Stimulated activated memory B cell treated with anti-CD40 and anti-IgM and Interleukin-4, amounts not matched to agents 10 μg/mL and 1 μg/mL and 100 μg/mL, for 72 hours (primary cell): ENCODE results near the gene DIS3L2.

Experiments used
- ATAC-seq: fragments of 150-1000 bp; cut with Tn5 transposase; 2 replicates; pipeline ENCODE4 v1.10.0; 2021
- H3K27ac Mint-ChIP-seq: one replicate; pipeline ENCODE4 v1.8.0; 2022; ENCODE audit warnings: mild to moderate bottlenecking, mixed read lengths
- H3K27me3 Mint-ChIP-seq: one replicate; pipeline ENCODE4 v1.8.0; 2022; ENCODE audit warnings: mixed read lengths
- H3K36me3 Mint-ChIP-seq: one replicate; pipeline ENCODE4 v1.8.0; 2022; ENCODE audit warnings: mixed read lengths
- H3K4me1 Mint-ChIP-seq: one replicate; pipeline ENCODE4 v1.8.0; 2022; ENCODE audit warnings: mixed read lengths
- H3K4me3 Mint-ChIP-seq: one replicate; pipeline ENCODE4 v1.8.0; 2022; ENCODE audit warnings: mild to moderate bottlenecking, moderate library complexity, mixed read lengths
- H3K9me3 Mint-ChIP-seq: one replicate; pipeline ENCODE4 v1.8.0; 2022; ENCODE audit warnings: mixed read lengths

The DIS3L2 gene

DNA sequence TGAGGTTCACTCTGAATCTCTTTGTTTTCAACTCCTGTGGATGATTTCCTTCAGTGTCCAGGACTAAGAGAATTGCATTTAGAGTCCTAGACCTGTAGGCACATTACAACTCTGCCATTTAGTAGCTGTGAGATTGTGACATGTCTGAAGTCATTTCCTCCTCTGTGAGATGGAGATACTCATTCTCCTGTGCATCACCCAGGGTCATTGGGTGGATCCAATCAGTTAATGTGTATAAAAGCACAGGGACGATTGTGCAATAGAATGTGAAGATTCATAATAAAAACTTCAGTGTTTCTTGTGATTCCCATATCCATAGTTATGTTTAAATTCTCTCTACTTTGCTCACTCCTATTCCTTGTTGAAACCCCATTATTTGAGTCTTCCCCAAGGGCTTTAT, 113.6 kb downstream of the DIS3L2 start:
- Mint-ChIP-seq H3K4me3 (no peak overlapping the region), H3K9me3 (no peaks in the 10 kb centered on the region), H3K4me1 (peaks cover 40% of the 10 kb centered on the region), H3K27ac (no peak overlapping the region), H3K27me3 (no peaks in the 10 kb centered on the region), H3K36me3 (peaks cover 10% of the 10 kb centered on the region)
- no peak for ATAC-seq

DNA sequence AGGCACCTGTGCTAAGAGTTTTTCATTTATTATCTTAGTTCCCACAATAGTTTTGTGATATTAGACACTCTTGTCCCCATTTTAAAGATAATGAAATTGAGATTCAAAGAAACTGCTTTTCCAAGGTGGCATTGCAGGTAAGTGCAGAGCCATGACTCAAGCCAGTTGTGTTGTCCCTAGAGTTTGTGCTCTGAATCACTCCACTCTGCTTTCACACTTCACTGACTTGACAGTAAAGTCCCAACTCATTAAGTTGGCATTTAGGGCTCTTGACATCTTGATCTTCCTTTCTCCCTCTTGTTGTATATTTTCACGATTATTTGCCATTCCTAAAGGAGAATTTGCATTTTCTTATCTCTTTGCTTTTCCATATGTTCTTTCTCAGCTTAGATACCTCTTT, 114.3 kb downstream of the DIS3L2 start:
- Mint-ChIP-seq H3K36me3 (peaks cover 13% of the 10 kb centered on the region), H3K27ac (no peak overlapping the region), H3K9me3 (no peaks in the 10 kb centered on the region), H3K4me1 (peaks cover 40% of the 10 kb centered on the region), H3K4me3 (no peak overlapping the region), H3K27me3 (no peaks in the 10 kb centered on the region)
- no peak for ATAC-seq

DNA sequence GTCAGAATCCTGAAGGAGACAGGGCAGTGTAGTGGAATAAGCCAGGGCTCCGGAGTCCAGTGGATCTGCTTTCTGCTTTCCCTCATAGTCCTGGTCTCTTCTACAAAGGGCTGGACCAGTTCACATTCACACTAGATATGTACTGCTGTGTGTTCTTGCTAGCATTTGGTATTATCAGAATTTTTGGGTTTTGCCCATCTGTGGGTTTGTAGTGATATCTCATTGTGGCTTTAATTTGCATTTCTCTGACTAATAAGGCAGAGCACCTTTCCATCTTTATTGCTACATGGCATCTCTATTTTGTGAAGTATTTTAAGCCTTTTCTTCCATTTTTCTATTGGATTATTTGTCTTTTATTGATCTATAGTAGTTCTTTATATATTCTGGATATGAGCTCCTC, 114.8 kb downstream of the DIS3L2 start:
- Mint-ChIP-seq H3K36me3 (peaks cover 13% of the 10 kb centered on the region), H3K4me1 (peaks cover 37% of the 10 kb centered on the region), H3K27me3 (no peaks in the 10 kb centered on the region), H3K27ac (no peak overlapping the region), H3K9me3 (no peaks in the 10 kb centered on the region), H3K4me3 (no peak overlapping the region)
- ATAC-seq, result no peak

DNA sequence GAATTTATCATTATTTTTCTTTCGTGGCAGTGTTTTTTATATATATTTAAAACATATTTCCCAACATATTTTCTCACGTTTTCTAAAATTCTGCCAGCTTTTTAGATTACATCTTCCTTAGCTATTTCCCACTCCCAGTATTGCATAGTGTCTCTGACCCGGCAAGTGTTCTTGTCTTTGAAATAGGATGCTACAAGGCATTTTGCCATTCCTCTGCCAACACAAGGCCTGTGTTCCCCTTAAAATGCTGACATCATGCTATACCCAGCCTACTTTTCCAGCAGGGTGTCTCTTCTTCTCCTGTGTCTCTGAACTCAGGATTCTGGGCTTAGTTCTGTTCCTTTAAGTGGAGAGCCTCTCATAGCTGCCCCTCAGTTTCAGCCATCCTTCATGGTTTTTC, 115.2 kb downstream of the DIS3L2 start:
- H3K4me3 Mint-ChIP-seq, result no peak overlapping the region
- H3K27me3 Mint-ChIP-seq, result no peaks in the 10 kb centered on the region
- no peaks in the 10 kb centered on the region for H3K9me3 Mint-ChIP-seq
- peaks cover 13% of the 10 kb centered on the region for H3K36me3 Mint-ChIP-seq
- H3K27ac Mint-ChIP-seq, result no peak overlapping the region
- no peak for ATAC-seq
- H3K4me1 Mint-ChIP-seq, result peaks cover 33% of the 10 kb centered on the region

DNA sequence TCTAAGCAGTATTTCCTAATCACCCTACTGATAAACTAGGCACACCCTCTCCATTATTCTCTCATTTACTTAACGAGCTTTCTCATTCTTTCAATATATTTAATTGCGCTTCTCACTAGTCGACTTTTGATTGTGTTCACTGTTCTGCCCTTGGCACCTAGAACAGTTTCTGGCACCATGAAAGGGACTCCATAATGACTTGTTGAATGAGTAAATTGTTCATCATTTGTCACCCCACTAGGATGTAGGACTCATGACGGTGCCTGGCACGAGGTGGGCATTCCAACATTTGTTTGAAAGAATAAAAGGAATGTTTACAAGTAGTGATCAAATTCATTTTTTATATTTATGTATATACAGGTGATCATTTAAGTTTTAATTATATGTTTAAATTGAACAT, 123.7 kb downstream of the DIS3L2 start:
- no peak for ATAC-seq
- H3K4me1 Mint-ChIP-seq, result peaks cover 5% of the 10 kb centered on the region
- no peak overlapping the region for H3K4me3 Mint-ChIP-seq
- H3K27me3 Mint-ChIP-seq, result no peaks in the 10 kb centered on the region
- H3K36me3 Mint-ChIP-seq, result peaks cover 35% of the 10 kb centered on the region
- peaks cover 3% of the 10 kb centered on the region for H3K9me3 Mint-ChIP-seq
- H3K27ac Mint-ChIP-seq, result no peak overlapping the region

DNA sequence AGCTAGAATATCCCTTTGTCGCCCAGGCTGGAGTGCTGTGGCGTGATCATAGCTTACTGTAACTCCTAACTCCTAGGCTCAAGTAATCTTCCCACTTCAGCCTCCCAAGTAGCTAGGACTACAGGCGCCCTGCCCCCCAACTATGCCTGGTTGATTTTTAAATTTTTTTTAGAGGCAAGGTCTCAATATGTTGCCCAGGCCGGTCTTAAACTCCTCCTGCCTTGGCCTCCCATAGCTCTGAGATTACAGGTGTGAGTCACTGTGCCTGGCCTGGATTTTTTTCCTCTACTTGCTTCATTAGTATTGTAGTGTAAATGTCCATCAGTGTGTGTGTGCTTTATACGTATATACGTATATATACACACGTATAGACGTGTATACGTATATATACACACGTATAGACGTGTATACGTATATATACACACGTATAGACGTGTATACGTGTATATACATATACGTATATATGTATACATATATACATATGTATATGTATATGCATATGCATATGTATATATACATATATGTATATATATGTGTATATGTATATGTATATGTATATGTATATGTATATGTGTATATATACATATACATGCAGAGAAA, 124.4 kb downstream of the DIS3L2 start:
- no peak overlapping the region for H3K27ac Mint-ChIP-seq
- no peaks in the 10 kb centered on the region for H3K27me3 Mint-ChIP-seq
- no peak overlapping the region for H3K4me3 Mint-ChIP-seq
- peaks cover 41% of the 10 kb centered on the region for H3K36me3 Mint-ChIP-seq
- peaks cover 3% of the 10 kb centered on the region for H3K9me3 Mint-ChIP-seq
- ATAC-seq, result no peak
- peaks cover 5% of the 10 kb centered on the region for H3K4me1 Mint-ChIP-seq

DNA sequence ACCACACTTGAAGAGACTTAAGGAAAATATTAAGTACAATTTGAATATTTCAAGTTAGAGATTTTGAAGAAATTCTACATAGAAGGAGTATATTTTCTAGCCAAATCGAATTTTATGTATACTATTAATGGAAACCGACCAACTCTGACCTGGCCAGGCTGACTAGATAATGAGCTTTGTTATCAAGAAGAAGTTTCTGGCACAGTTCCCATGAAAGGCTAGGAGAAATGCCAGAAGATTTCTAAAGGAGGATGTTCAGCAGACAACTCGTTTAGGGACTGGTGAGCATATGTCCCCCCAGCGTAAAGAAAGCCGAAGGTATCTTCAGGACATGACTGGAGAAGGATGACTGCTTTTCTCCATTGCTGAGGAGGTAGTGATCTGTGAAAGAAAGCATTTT, 127.3 kb downstream of the DIS3L2 start:
- Mint-ChIP-seq H3K4me1 (peaks cover 5% of the 10 kb centered on the region), H3K27ac (no peak overlapping the region), H3K4me3 (no peak overlapping the region), H3K36me3 (peaks cover 61% of the 10 kb centered on the region), H3K9me3 (peaks cover 3% of the 10 kb centered on the region), H3K27me3 (no peaks in the 10 kb centered on the region)
- ATAC-seq, result no peak

DNA sequence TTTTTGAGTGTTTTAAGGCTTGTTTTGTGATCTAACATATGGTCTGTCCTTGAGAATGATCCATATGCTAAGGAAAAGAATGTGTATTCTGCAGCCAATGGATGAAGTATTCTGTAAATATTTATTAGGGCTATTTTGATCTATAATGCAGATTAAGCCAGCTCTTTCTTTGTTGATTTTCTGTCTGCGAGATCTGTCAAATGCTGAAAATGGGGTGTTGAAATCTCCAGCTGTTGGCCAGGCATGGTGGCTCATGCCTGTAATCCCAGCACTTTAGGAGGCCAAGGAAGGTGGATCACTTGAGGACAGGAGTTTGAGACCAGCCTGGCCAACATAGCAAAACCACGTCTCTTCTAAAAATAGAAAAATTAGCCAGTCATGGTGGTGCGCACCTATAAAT, 132.7 kb downstream of the DIS3L2 start:
- Mint-ChIP-seq H3K9me3 (peaks cover 22% of the 10 kb centered on the region), H3K27ac (no peak overlapping the region), H3K4me3 (no peak overlapping the region), H3K27me3 (no peaks in the 10 kb centered on the region), H3K4me1 (no peaks in the 10 kb centered on the region), H3K36me3 (peaks cover 95% of the 10 kb centered on the region)
- ATAC-seq, result no peak

DNA sequence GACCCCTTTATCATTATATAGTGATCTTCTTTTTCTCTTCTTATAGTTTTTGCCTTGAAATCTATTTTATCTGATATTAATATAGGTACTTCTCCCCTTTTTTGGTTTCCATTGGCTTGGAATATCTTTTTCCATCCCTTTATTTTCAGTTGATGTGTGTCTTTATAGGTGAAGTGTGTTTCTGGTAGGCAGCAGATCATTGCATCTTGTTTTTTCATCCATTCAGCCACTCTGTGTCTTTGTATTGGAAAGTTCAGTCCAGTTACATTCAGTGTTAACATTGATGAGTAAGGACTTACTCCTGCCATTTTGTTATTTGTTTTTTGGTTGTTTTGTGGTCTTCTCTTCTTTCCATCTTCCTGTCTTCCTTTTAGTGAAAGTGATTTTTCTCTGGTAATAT, 133.4 kb downstream of the DIS3L2 start:
- peaks cover 89% of the 10 kb centered on the region for H3K36me3 Mint-ChIP-seq
- no peak overlapping the region for H3K27ac Mint-ChIP-seq
- ATAC-seq, result no peak
- peaks cover 22% of the 10 kb centered on the region for H3K9me3 Mint-ChIP-seq
- H3K4me1 Mint-ChIP-seq, result no peaks in the 10 kb centered on the region
- H3K27me3 Mint-ChIP-seq, result no peaks in the 10 kb centered on the region
- H3K4me3 Mint-ChIP-seq, result no peak overlapping the region

DNA sequence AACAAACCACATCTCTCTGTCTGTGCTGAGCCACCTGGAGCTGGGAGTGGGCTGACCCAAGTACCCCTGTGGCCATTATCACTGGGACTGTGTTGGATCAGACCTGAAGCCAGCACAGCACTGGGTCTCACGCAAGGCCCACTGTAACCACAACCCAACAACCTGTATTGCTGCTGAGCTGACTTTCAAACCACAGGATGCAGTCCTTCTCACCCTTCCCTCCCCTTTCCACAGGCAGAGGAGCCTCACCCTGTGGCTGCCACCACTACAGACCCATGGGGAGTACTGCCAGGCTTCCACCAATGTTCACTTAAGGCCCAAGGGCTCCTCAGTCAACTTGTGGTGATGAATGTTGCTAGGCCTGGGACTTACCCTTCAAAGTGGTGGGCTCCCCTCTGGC, 135.7 kb downstream of the DIS3L2 start:
- Mint-ChIP-seq H3K27me3 (no peaks in the 10 kb centered on the region), H3K36me3 (peaks cover 66% of the 10 kb centered on the region), H3K4me1 (peaks cover 6% of the 10 kb centered on the region), H3K4me3 (no peak overlapping the region), H3K9me3 (peaks cover 19% of the 10 kb centered on the region), H3K27ac (no peak overlapping the region)
- no peak for ATAC-seq

DNA sequence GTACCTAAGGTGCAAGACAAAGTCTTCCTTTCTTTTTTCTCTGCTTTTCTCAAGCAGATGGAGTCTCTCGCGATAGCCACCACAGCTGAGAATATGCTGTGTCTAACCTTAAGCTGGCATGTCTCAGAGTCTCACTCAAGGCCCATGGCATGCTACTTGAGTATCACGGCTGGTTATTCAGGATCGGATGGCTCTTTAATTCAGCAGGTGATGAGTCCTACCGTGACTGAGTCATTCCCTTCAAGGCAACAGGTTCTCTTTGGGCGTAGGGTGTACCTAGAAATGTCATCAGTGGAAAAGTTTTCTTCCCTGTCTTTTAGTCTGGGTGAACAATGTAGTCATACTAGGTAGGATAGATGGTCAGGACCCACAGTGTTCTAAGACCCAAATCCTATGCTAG, 136.2 kb downstream of the DIS3L2 start:
- Mint-ChIP-seq H3K36me3 (peaks cover 61% of the 10 kb centered on the region), H3K4me3 (no peak overlapping the region), H3K9me3 (peaks cover 19% of the 10 kb centered on the region), H3K27ac (no peak overlapping the region), H3K4me1 (peaks cover 10% of the 10 kb centered on the region), H3K27me3 (no peaks in the 10 kb centered on the region)
- ATAC-seq, result no peak

DNA sequence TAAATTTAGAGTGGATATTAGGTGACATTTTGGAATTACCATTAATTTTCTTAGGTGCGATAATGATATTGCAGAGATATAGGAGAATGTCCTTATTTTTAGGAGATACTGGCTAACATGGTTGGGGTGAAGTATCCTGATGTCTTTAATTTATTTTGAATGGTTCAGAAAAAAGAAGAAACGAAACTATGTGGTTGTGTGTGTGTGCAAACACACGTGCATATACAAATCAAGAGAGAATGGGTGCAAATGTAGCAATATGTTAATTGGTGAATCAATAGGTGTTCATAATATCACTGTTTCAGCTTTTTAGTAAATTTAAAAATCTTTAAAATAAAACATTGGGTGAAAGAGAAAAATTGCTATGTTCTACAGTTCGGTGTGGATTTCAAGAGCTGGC, 140.9 kb downstream of the DIS3L2 start:
- Mint-ChIP-seq H3K4me1 (peaks cover 20% of the 10 kb centered on the region), H3K27me3 (no peaks in the 10 kb centered on the region), H3K27ac (no peak overlapping the region), H3K4me3 (no peak overlapping the region), H3K36me3 (peaks cover 45% of the 10 kb centered on the region), H3K9me3 (no peaks in the 10 kb centered on the region)
- ATAC-seq, result no peak

DNA sequence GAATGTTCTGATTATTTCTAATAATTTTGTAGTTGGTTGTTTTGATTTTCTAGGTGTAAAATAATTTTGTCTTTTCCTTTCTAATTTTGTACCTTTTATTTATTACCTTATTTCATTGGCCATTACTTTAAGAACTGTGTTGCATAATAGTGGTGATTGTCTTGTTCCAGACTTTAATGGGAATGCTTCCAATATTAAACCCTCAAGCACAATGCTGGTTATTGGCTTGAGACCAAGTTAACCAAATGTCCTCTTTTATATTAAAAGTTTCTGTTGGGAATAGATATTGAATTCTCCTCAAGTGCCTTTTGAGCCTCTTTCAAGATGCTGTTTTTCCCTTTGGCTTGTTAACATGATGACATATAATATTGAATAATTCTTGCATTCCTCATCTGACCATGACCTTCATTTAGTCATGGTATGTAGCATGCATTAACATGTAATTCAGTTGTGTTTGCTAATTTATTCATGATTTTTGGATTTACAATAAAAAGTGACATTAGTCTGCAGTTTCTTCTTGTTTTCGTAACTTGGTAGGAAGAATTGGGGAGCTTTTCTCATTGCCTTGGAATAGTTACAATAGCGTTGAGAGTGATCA, 141.7 kb downstream of the DIS3L2 start:
- Mint-ChIP-seq H3K4me3 (no peak overlapping the region), H3K27me3 (no peaks in the 10 kb centered on the region), H3K4me1 (peaks cover 20% of the 10 kb centered on the region), H3K36me3 (peaks cover 36% of the 10 kb centered on the region), H3K27ac (no peak overlapping the region), H3K9me3 (no peaks in the 10 kb centered on the region)
- no peak for ATAC-seq

DNA sequence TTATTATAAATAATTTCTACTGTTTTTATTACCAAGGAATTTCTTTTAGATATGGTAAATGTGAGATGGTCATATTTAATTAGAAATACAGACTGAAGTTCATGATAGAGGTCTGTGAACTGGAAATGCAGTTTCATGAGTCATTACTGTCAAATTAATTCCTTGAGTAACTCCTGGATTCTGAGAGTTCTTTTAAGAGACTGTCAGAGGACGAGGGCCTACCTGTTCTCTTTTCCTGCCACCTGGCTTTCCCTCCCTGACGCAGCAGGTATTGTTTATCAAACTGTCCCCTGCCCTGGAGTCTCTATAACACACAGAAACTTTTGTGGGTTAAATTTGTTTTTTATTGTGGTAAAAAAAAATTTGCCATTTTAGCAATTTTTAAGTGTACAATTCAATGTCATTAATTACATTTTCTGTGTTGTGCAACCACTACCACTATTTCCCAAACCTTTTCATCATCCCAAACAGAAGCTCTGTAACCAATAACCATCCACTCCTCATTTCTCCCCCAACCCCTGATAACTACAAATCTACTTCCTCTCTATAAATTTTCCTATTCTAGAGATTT, 142.6 kb downstream of the DIS3L2 start:
- H3K36me3 Mint-ChIP-seq, result peaks cover 30% of the 10 kb centered on the region
- H3K27ac Mint-ChIP-seq, result no peak overlapping the region
- no peak for ATAC-seq
- no peaks in the 10 kb centered on the region for H3K9me3 Mint-ChIP-seq
- peaks cover 20% of the 10 kb centered on the region for H3K4me1 Mint-ChIP-seq
- H3K27me3 Mint-ChIP-seq, result no peaks in the 10 kb centered on the region
- H3K4me3 Mint-ChIP-seq, result no peak overlapping the region

DNA sequence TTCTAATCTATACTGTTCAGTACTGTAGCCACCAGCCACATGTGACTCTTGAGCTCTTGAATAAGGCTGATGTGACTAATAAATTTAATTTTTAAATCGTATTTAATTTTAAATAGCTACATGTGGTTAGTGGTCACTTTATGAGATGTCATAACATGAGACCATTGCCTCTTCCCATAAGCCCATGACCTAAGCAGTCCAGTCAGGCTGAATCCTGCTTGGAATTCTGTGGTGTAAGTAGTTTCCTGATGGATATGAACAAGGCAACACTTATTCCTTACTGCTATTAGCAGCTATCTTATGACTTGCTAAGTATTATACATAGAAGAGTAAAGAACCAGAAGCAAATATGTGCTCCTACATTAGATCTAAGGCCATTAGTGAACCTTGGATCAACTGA, 150.0 kb downstream of the DIS3L2 start:
- H3K4me1 Mint-ChIP-seq, result no peaks in the 10 kb centered on the region
- H3K9me3 Mint-ChIP-seq, result peaks cover 4% of the 10 kb centered on the region
- ATAC-seq, result no peak
- no peak overlapping the region for H3K27ac Mint-ChIP-seq
- H3K36me3 Mint-ChIP-seq, result peaks cover 30% of the 10 kb centered on the region
- no peak overlapping the region for H3K4me3 Mint-ChIP-seq
- no peaks in the 10 kb centered on the region for H3K27me3 Mint-ChIP-seq

DNA sequence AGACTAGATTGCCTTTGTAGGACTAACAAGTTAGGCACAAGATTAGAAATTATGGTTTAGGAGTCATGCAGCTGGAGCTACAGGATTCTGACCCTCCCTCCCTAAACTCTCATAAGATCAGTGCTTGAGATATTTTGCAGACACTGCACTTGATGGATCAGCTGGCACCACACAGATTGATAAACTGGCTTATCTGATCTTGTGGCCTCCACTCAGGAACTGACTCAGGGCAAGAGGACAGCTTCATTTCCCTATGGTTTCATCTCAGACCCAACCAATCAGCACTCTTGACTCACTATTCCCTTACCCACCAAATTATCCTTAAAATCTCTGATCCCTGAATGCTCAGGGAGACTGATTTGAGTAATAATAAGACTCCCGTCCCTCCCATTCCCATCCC, 152.3 kb downstream of the DIS3L2 start:
- H3K27ac Mint-ChIP-seq, result no peak overlapping the region
- no peaks in the 10 kb centered on the region for H3K4me1 Mint-ChIP-seq
- H3K36me3 Mint-ChIP-seq, result peaks cover 24% of the 10 kb centered on the region
- H3K9me3 Mint-ChIP-seq, result peaks cover 4% of the 10 kb centered on the region
- no peak for ATAC-seq
- no peaks in the 10 kb centered on the region for H3K27me3 Mint-ChIP-seq
- no peak overlapping the region for H3K4me3 Mint-ChIP-seq
